Endothelial cell (in vitro differentiated cells): ENCODE data around the gene ZMAT3. TPM values are rescaled to one million over a fixed set of nuclear protein-coding genes. Genes with fewer than 3 reads are reported as not detected.

Experiments
- DNase-seq: peaks from one replicate; pipeline ENCODE4 v3.0.0; 2021; ENCODE audit warnings: low spot score
- H3K27ac Mint-ChIP-seq: one replicate; pipeline ENCODE4 v1.8.0; 2021; ENCODE audit warnings: mixed read lengths, inconsistent platforms; ENCODE audit not compliant: unreplicated experiment
- H3K27me3 Mint-ChIP-seq: one replicate; pipeline ENCODE4 v1.8.0; 2021; ENCODE audit warnings: mild to moderate bottlenecking, moderate library complexity, mixed read lengths, inconsistent platforms; ENCODE audit not compliant: unreplicated experiment
- H3K36me3 Mint-ChIP-seq: one replicate; pipeline ENCODE4 v1.8.0; 2021; ENCODE audit warnings: mild to moderate bottlenecking, low read depth, mixed read lengths, inconsistent platforms; ENCODE audit not compliant: unreplicated experiment
- H3K4me1 Mint-ChIP-seq: one replicate; pipeline ENCODE4 v1.8.0; 2021; ENCODE audit warnings: mild to moderate bottlenecking, mixed read lengths, inconsistent platforms; ENCODE audit not compliant: unreplicated experiment
- H3K4me3 Mint-ChIP-seq: one replicate; pipeline ENCODE4 v1.8.0; 2021; ENCODE audit warnings: mild to moderate bottlenecking, mixed read lengths, inconsistent platforms; ENCODE audit not compliant: unreplicated experiment
- H3K9me3 Mint-ChIP-seq: one replicate; pipeline ENCODE4 v1.8.0; 2021; ENCODE audit warnings: mixed read lengths, inconsistent platforms; ENCODE audit not compliant: unreplicated experiment
- CTCF ChIP-seq: fragments of 200-600 bp; sonication (generic); IDR thresholded peaks from one replicate; pipeline ENCODE4 v1.5.0; 2021; ENCODE audit warnings: antibody characterized with exemption; ENCODE audit not compliant: unreplicated experiment
- total RNA-seq: library from RNA; stranded (reverse); fragmentation: NEBNext Ultra II Directional; extraction: Animal tissue kit (Norgen Biotek cat#: 25700); gene quantifications from one replicate; pipeline ENCODE4 v1.2.1, GENCODE V29; 2021; ENCODE audit not compliant: unreplicated experiment

The ZMAT3 gene
- total RNA-seq, 1 donor from 2014 or later, result 44.5 TPM

DNA sequence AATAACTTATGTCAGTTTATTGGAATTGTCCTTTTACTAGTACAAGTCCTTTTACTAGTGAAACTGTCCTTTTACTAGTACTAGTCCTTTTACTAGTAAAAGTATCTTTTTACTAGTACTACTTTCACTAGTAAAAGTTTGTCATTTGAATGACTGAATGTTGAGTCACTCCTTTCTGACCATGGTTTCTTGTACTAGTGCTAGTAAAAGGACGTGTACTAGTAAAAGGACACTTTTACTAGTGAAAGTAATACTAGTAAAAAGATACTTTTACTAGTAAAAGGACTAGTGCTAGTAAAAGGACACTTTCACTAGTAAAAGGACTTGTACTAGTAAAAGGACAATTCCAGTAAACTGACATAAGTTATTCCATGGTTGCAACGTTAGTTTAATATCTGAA is 96.3 kb downstream of the ZMAT3 start:
- peaks cover 9% of the 10 kb centered on the region for H3K36me3 Mint-ChIP-seq
- no peak overlapping the region for H3K4me3 Mint-ChIP-seq
- no peak for DNase-seq
- H3K27me3 Mint-ChIP-seq, result no peaks in the 10 kb centered on the region
- H3K9me3 Mint-ChIP-seq, result peaks cover 3% of the 10 kb centered on the region
- no peak overlapping the region for H3K27ac Mint-ChIP-seq
- H3K4me1 Mint-ChIP-seq, result no peaks in the 10 kb centered on the region
- TF ChIP-seq CTCF, result no peak

GRCh38 chr3:178971614-178972013 is 100.0 kb downstream of the ZMAT3 start:
- Mint-ChIP-seq H3K36me3 (peaks cover 9% of the 10 kb centered on the region), H3K27me3 (no peaks in the 10 kb centered on the region), H3K4me3 (no peak overlapping the region), H3K27ac (no peak overlapping the region), H3K9me3 (peaks cover 3% of the 10 kb centered on the region), H3K4me1 (peaks cover 10% of the 10 kb centered on the region)
- no peak for TF ChIP-seq CTCF
- no peak for DNase-seq

DNA sequence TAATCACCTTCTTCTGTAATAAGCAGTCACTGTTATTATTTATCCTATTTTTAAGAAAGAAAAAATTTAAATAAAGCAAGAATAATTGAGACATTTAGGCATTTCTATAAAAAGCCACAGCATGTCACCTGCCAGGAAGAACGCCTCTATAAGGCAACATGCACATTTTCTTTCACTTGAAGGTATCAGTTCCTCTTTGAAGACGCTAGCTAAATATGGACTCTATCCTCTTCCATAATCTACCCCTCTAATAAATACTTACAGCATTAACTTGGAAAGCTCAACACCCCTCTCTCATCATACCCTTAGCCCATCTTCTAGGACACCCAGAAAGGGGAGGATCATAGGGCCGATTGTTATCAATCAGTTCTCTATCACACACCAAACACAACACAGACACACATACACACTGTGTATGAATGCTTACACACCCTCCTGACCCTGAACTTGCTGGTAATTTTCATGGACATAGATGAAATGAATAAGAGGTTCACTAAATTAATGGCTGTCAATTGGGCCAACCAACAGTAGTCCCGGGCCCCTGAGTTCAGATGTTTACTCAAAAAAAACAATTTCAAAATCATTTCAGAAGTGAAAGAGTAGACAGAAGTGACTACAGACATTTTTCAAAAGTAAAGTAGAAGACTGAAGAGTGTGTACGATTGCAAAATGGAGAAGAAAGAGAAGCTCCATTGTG is 102.5 kb downstream of the ZMAT3 start:
- H3K27ac Mint-ChIP-seq, result no peak overlapping the region
- no peak for DNase-seq
- H3K36me3 Mint-ChIP-seq, result peaks cover 6% of the 10 kb centered on the region
- H3K4me3 Mint-ChIP-seq, result no peak overlapping the region
- H3K9me3 Mint-ChIP-seq, result peaks cover 3% of the 10 kb centered on the region
- TF ChIP-seq CTCF, result no peak
- peaks cover 2% of the 10 kb centered on the region for H3K27me3 Mint-ChIP-seq
- H3K4me1 Mint-ChIP-seq, result peaks cover 13% of the 10 kb centered on the region

Other genes with a start within 250 kb of the ZMAT3 start
- 26.7 TPM for gene PIK3CA, start 76.5 kb upstream of the ZMAT3 start, total RNA-seq
- 3.8 TPM for gene KCNMB3, start 179.3 kb upstream of the ZMAT3 start, total RNA-seq